Mesodermal cell (in vitro differentiated cells): Measurements from ENCODE around the gene RAPGEF5.

Experiments
- H3K27ac ChIP-seq: 2 replicates; pipeline ENCODE4 v1.7.0; 2013; ENCODE audit warnings: mild to moderate bottlenecking, low read depth, low read length, moderate library complexity; ENCODE audit not compliant: severe bottlenecking
- H3K36me3 ChIP-seq: 2 replicates; pipeline ENCODE4 v1.7.1; 2013; ENCODE audit warnings: mild to moderate bottlenecking, low read length, moderate library complexity; ENCODE audit not compliant: control insufficient read depth, insufficient read depth
- H3K4me1 ChIP-seq: one replicate; pipeline ENCODE4 v1.7.1; 2013; ENCODE audit warnings: mild to moderate bottlenecking, low read length; ENCODE audit not compliant: insufficient read depth, control insufficient read depth, poor library complexity, severe bottlenecking
- H3K4me3 ChIP-seq: 2 replicates; pipeline ENCODE4 v1.7.0; 2013; ENCODE audit warnings: low read length, control low read depth, mild to moderate bottlenecking; ENCODE audit not compliant: insufficient read depth, poor library complexity, severe bottlenecking; ENCODE audit errors: extremely low read depth
- H3K9me3 ChIP-seq: 2 replicates; pipeline ENCODE4 v1.7.1; 2013; ENCODE audit warnings: mild to moderate bottlenecking, low read length, moderate library complexity; ENCODE audit not compliant: control insufficient read depth
- WGBS, 2 experiments: methylation state at CpG; one replicate each; pipeline ENCODE4 v1.1.5; 2013; ENCODE audit warnings: missing lambda C conversion rate in 2 of 2; ENCODE audit not compliant: insufficient coverage in 2 of 2; 5-methylcytosine and 5-hydroxymethylcytosine counted together

The RAPGEF5 gene

GRCh38 chr7:22220941-22221340, 136.0 kb downstream of the RAPGEF5 start:
- Histone ChIP-seq H3K9me3 (no peaks in the 10 kb centered on the region), H3K36me3 (no peaks in the 10 kb centered on the region), H3K27ac (no peak overlapping the region), H3K4me3 (no peak overlapping the region), H3K4me1 (no peaks in the 10 kb centered on the region)
- 94 to 96% methylated on average over 4 of the region's 4 CpGs for WGBS, 2 experiments

- H3K4me3 ChIP-seq = no peak overlapping the region
- H3K36me3 ChIP-seq = no peaks in the 10 kb centered on the region
- no peaks in the 10 kb centered on the region for H3K4me1 ChIP-seq
- no peaks in the 10 kb centered on the region for H3K9me3 ChIP-seq
- WGBS, 2 experiments = 86 to 90% methylated on average over 6 to 9 of the region's 10 CpGs
- H3K27ac ChIP-seq = no peak overlapping the region
Observed at GRCh38 chr7:22219739-22220493, 137.0 kb downstream of the RAPGEF5 start.

GRCh38 chr7:22219036-22219435, 137.9 kb downstream of the RAPGEF5 start:
- H3K9me3 ChIP-seq = no peaks in the 10 kb centered on the region
- no peak overlapping the region for H3K4me3 ChIP-seq
- H3K27ac ChIP-seq = no peak overlapping the region
- H3K4me1 ChIP-seq = peaks cover 7% of the 10 kb centered on the region
- 76 to 85% methylated on average over 3 to 4 of the region's 4 CpGs for WGBS, 2 experiments
- no peaks in the 10 kb centered on the region for H3K36me3 ChIP-seq

GRCh38 chr7:22216832-22217475, 140.0 kb downstream of the RAPGEF5 start:
- Histone ChIP-seq H3K4me1 (peaks cover 11% of the 10 kb centered on the region), H3K36me3 (no peaks in the 10 kb centered on the region), H3K9me3 (no peaks in the 10 kb centered on the region), H3K4me3 (no peak overlapping the region), H3K27ac (no peak overlapping the region)
- WGBS, 2 experiments = 90 to 100% methylated on average over 2 to 3 of the region's 4 CpGs

DNA sequence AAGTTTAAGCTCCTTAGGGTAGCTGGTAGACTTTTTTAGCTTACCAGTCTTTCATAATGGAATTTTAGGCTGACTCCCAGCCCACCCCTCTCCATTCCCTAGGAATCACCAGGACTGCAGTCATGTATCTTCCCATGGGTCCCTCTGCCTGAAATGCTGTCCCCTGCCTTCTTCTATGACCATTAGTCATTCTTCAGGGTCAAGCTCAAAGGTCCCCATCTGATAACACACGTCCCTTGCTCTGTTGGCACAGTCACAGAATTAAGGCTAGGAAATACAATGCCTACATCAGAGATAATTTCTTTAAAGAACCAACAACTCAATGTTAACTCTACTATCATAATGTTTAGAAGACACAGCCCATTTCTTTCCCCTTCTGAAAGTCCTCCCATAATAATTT, 140.6 kb downstream of the RAPGEF5 start:
- H3K4me3 ChIP-seq = no peak overlapping the region
- H3K36me3 ChIP-seq = no peaks in the 10 kb centered on the region
- WGBS, 2 experiments = 60 to 80% methylated on average over 1 of the region's 1 CpG

DNA sequence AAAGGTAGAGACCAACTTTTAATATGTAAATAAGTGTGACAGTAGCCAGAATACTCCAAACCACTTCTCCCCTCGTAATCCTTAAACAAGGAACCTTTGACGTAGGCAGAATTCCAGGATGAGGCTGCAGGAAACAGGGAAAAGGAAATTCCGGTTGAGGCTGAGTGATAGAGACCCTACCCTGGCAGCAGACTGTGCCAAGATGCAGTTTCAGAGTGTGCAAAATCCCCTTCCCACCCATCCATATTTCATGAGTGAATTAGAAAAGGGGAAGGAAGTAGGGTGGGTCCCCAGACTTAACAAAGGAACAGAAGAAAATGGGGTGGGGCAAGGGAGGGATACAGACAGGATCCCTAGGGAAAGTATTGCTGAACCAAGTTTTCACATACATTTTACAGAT, 143.0 kb downstream of the RAPGEF5 start:
- WGBS, 2 experiments = no CpG with 5 or more reads among the region's 3 CpGs
- Histone ChIP-seq H3K9me3 (no peaks in the 10 kb centered on the region), H3K36me3 (no peaks in the 10 kb centered on the region), H3K4me1 (peaks cover 17% of the 10 kb centered on the region), H3K27ac (no peak overlapping the region), H3K4me3 (no peak overlapping the region)

More for the DNA sequence above, 140.6 kb downstream of the RAPGEF5 start:
- Histone ChIP-seq H3K9me3 (no peaks in the 10 kb centered on the region), H3K4me1 (peaks cover 11% of the 10 kb centered on the region), H3K27ac (no peak overlapping the region)

- Histone ChIP-seq H3K4me3 (no peak overlapping the region), H3K9me3 (no peaks in the 10 kb centered on the region), H3K4me1 (peaks cover 17% of the 10 kb centered on the region), H3K27ac (no peak overlapping the region), H3K36me3 (no peaks in the 10 kb centered on the region)
- WGBS, 2 experiments = 100% methylated on average over 1 of the region's 2 CpGs; no CpG with 5 or more reads in 1 of the 2 experiments
Observed at GRCh38 chr7:22213081-22213480, 143.9 kb downstream of the RAPGEF5 start.

GRCh38 chr7:22210967-22211366, 146.0 kb downstream of the RAPGEF5 start:
- Histone ChIP-seq H3K9me3 (no peaks in the 10 kb centered on the region), H3K36me3 (no peaks in the 10 kb centered on the region), H3K4me1 (peaks cover 17% of the 10 kb centered on the region), H3K4me3 (no peak overlapping the region), H3K27ac (no peak overlapping the region)
- WGBS, 2 experiments = no CpG with 5 or more reads among the region's 2 CpGs

DNA sequence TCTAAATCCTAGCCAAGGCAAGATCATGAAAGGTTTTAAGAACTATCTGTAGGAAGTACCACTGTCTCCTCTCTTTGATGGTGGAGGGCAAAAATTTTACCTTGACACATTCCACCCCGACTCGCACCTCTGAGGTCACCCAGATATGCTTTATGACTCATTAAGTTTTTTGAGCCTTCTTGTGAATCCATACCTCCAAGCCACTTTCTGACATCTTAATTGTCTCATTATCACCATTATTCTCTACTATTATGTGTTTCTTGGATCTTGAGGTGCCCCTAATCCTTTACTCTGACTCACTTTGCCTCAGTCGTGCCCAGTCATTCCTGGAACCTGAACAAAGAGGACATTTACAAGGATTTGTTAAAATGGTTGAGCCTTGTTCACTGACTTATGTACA, 146.6 kb downstream of the RAPGEF5 start:
- peaks cover 17% of the 10 kb centered on the region for H3K4me1 ChIP-seq
- WGBS, 2 experiments = 86% methylated on average over 1 of the region's 3 CpGs; no CpG with 5 or more reads in 1 of the 2 experiments
- H3K36me3 ChIP-seq = no peaks in the 10 kb centered on the region
- H3K9me3 ChIP-seq = no peaks in the 10 kb centered on the region
- H3K27ac ChIP-seq = no peak overlapping the region
- H3K4me3 ChIP-seq = no peak overlapping the region

DNA sequence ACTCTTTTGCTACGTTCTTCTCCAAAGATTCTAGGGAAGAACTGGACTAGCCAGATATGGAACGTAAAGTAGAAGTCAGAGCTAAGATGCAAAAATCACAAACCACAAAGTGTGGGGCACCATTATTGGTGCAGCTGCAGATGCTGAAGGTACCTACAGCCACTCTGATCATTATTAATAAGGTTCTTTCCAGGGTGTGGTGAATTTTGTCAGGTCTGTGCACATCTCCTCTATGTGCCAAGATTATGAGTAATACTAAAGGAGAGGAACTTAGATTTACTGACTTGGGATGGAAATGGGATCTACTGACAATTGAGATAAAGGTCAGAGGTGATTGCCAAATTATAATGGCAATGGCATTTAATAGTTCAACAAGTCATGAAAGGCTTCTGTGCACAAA, 148.2 kb downstream of the RAPGEF5 start:
- no peaks in the 10 kb centered on the region for H3K36me3 ChIP-seq
- no peak overlapping the region for H3K4me3 ChIP-seq
- 83 to 100% methylated on average over 1 to 2 of the region's 2 CpGs for WGBS, 2 experiments
- H3K4me1 ChIP-seq = peaks cover 8% of the 10 kb centered on the region
- no peak overlapping the region for H3K27ac ChIP-seq
- H3K9me3 ChIP-seq = no peaks in the 10 kb centered on the region

- 67% methylated on average over 1 of the region's 1 CpG; no CpG with 5 or more reads in 1 of the 2 experiments for WGBS, 2 experiments
- H3K27ac ChIP-seq = no peak overlapping the region
Observed at GRCh38 chr7:22207724-22208225, 149.2 kb downstream of the RAPGEF5 start.

More at GRCh38 chr7:22207724-22208225, 149.2 kb downstream of the RAPGEF5 start:
- peaks cover 7% of the 10 kb centered on the region for H3K4me1 ChIP-seq
- H3K9me3 ChIP-seq = no peaks in the 10 kb centered on the region
- no peaks in the 10 kb centered on the region for H3K36me3 ChIP-seq
- H3K4me3 ChIP-seq = no peak overlapping the region
